ENCODE measurements around the gene RIC3. TPM values are rescaled to one million over a fixed set of nuclear protein-coding genes. Genes with fewer than 3 reads are reported as not detected.

RIC3 gene, protein sequence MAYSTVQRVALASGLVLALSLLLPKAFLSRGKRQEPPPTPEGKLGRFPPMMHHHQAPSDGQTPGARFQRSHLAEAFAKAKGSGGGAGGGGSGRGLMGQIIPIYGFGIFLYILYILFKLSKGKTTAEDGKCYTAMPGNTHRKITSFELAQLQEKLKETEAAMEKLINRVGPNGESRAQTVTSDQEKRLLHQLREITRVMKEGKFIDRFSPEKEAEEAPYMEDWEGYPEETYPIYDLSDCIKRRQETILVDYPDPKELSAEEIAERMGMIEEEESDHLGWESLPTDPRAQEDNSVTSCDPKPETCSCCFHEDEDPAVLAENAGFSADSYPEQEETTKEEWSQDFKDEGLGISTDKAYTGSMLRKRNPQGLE
- 12.9 TPM for total RNA-seq
- long read RNA-seq, partial matches to known transcripts = 1 of 8 reads
- long read RNA-seq, other reads (novel, unspliced or antisense) = 2 of 8 reads

GRCh38 chr11:8168485-8169257 is at the start of gene RIC3:
Gene RIC3 (minus strand): TSS chr11:8169025. CDS start chr11:8168989, 36 bp downstream.
- Histone ChIP-seq H3K27me3 (peaks cover 15% of the 10 kb centered on the region), H3K9me3 (no peaks in the 10 kb centered on the region), H3K4me1 (no peaks in the 10 kb centered on the region), H3K36me3 (no peaks in the 10 kb centered on the region), H3K4me3 (peak within 1 kb of the TSS; percentile 50), H3K27ac (no peak within 1 kb of the TSS)
- DNase-seq (peak; percentile 79), ATAC-seq (peak; percentile 93)
- intact Hi-C loops (cut with DNase I) = no loop called here
- TF ChIP-seq, protein P1, sequence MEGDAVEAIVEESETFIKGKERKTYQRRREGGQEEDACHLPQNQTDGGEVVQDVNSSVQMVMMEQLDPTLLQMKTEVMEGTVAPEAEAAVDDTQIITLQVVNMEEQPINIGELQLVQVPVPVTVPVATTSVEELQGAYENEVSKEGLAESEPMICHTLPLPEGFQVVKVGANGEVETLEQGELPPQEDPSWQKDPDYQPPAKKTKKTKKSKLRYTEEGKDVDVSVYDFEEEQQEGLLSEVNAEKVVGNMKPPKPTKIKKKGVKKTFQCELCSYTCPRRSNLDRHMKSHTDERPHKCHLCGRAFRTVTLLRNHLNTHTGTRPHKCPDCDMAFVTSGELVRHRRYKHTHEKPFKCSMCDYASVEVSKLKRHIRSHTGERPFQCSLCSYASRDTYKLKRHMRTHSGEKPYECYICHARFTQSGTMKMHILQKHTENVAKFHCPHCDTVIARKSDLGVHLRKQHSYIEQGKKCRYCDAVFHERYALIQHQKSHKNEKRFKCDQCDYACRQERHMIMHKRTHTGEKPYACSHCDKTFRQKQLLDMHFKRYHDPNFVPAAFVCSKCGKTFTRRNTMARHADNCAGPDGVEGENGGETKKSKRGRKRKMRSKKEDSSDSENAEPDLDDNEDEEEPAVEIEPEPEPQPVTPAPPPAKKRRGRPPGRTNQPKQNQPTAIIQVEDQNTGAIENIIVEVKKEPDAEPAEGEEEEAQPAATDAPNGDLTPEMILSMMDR (IDR thresholded peaks at IDR 0.05) = no peak

GRCh38 chr11:8218409-8218808 is 49.6 kb upstream of the RIC3 start:
- Histone ChIP-seq H3K27ac (no peak overlapping the region), H3K4me1 (no peaks in the 10 kb centered on the region), H3K27me3 (no peaks in the 10 kb centered on the region), H3K4me3 (no peak overlapping the region), H3K9me3 (no peaks in the 10 kb centered on the region), H3K36me3 (no peaks in the 10 kb centered on the region)
- intact Hi-C loops (cut with DNase I) = no loop called here
- no peak for ATAC-seq
- no peak for DNase-seq
- TF ChIP-seq, protein P1 (IDR thresholded peaks at IDR 0.05) = no peak

DNA sequence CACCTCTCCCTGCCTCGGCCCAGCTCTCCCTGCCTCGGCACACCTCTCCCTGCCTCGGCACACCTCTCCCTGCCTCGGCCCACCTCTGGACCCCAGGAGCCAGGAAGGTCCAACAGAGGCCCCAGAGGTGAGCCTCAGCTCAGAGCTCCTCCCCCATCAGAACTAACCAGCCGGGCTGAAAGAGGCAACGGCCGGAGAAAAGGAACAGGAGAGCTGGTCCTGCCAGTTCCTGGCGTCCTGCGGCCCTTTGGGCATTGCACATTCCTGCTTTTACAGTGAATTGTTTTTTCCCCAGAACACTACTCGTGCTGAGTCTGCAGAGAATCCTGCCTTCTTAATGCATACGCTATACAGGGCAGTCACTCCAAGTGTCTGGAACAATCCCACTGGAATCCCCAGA is 49.1 kb upstream of the RIC3 start:
- no peak overlapping the region for H3K27ac ChIP-seq
- no peaks in the 10 kb centered on the region for H3K4me1 ChIP-seq
- no peaks in the 10 kb centered on the region for H3K36me3 ChIP-seq
- DNase-seq (no peak), ATAC-seq (no peak)
- H3K4me3 ChIP-seq = no peak overlapping the region
- TF ChIP-seq, protein P1 (IDR thresholded peaks at IDR 0.05) = no peak
- intact Hi-C loops (cut with DNase I) = no loop called here
- H3K9me3 ChIP-seq = no peaks in the 10 kb centered on the region
- no peaks in the 10 kb centered on the region for H3K27me3 ChIP-seq

GRCh38 chr11:8217136-8217535 is 48.3 kb upstream of the RIC3 start:
- Histone ChIP-seq H3K9me3 (no peaks in the 10 kb centered on the region), H3K36me3 (no peaks in the 10 kb centered on the region), H3K4me1 (no peaks in the 10 kb centered on the region), H3K27ac (no peak overlapping the region), H3K4me3 (no peak overlapping the region), H3K27me3 (no peaks in the 10 kb centered on the region)
- no peak for DNase-seq
- intact Hi-C loops (cut with DNase I) = no loop called here
- no peak for ATAC-seq
- TF ChIP-seq, protein P1 (IDR thresholded peaks at IDR 0.05) = no peak

GRCh38 chr11:8213376-8213775 is 44.6 kb upstream of the RIC3 start:
- H3K27ac ChIP-seq = no peak overlapping the region
- peak; percentile 58 for ATAC-seq

More at GRCh38 chr11:8213376-8213775, 44.6 kb upstream of the RIC3 start:
- Histone ChIP-seq H3K4me3 (no peak overlapping the region), H3K36me3 (no peaks in the 10 kb centered on the region), H3K27me3 (no peaks in the 10 kb centered on the region), H3K4me1 (no peaks in the 10 kb centered on the region), H3K9me3 (no peaks in the 10 kb centered on the region)
- no peak for DNase-seq
- TF ChIP-seq, protein P1 (IDR thresholded peaks at IDR 0.05) = no peak
- intact Hi-C loops (cut with DNase I) = no loop called here
